Activated T-cell treated with anti-CD3 and anti-CD28 coated beads, Interleukin-2, amount 50 U/mL, for 24 hours (primary cell): ENCODE results near the gene MREG.
A peak's percentile ranks its signal among the peaks of the same experiment; 100 is the strongest.
"Not testable (repeated sequence)": the region's sequence is repeated elsewhere in the genome, so short reads cannot be mapped to it uniquely, and the experiment has no call there.

ENCODE experiments used
- DNase-seq: peaks from one replicate; pipeline ENCODE4 v3.0.0-alpha.2; 2020
- H3K27ac Mint-ChIP-seq: 2 replicates; pipeline ENCODE4 v1.8.0; 2020; ENCODE audit warnings: mild to moderate bottlenecking, mixed read lengths
- H3K27me3 Mint-ChIP-seq: 2 replicates; pipeline ENCODE4 v1.8.0; 2020; ENCODE audit warnings: mixed read lengths
- H3K36me3 Mint-ChIP-seq: 2 replicates; pipeline ENCODE4 v1.8.0; 2020; ENCODE audit warnings: low read depth, mixed read lengths
- H3K4me1 Mint-ChIP-seq: 2 replicates; pipeline ENCODE4 v1.8.0; 2020; ENCODE audit warnings: low read depth, mixed read lengths
- H3K4me3 Mint-ChIP-seq: 2 replicates; pipeline ENCODE4 v1.8.0; 2020; ENCODE audit warnings: mild to moderate bottlenecking, moderate library complexity, mixed read lengths
- H3K9me3 Mint-ChIP-seq: 2 replicates; pipeline ENCODE4 v1.8.0; 2020; ENCODE audit warnings: mixed read lengths

The MREG gene

GRCh38 chr2:216012133-216012829 is 1.1 kb downstream of the MREG start:
- no peak for DNase-seq
- Mint-ChIP-seq H3K9me3 (no peaks in the 10 kb centered on the region), H3K4me1 (peaks cover 62% of the 10 kb centered on the region), H3K36me3 (peaks cover 5% of the 10 kb centered on the region), H3K27me3 (no peaks in the 10 kb centered on the region), H3K27ac (peak overlapping the region; percentile 82), H3K4me3 (peak overlapping the region; percentile 92)

- H3K27me3 Mint-ChIP-seq, H3K27ac Mint-ChIP-seq, H3K9me3 Mint-ChIP-seq, H3K36me3 Mint-ChIP-seq, H3K4me3 Mint-ChIP-seq, DNase-seq: not testable (repeated sequence)
- peaks cover 60% of the 10 kb centered on the region for H3K4me1 Mint-ChIP-seq
These were observed 4.1 kb downstream of the MREG start for GRCh38 chr2:216009215-216009614.

DNA sequence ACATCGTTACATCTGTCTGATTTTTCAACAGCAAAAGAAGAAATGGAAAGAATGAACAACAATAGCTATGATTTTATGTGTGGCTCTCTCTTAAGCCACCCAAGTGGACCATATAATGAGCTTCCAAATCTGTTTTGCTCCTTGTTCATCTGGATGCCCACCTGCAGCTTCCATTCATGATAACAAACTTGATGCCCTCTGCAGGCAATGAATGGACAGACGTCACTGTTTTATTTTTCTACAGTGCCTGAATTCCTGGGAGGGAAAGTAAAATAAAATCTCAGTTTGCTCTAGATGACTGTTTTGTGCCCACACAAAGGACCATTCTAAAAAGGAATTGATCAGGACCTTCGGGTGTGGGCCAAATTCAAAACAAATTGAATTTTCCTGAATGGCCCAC is 5.0 kb downstream of the MREG start:
- Mint-ChIP-seq H3K4me3 (no peak overlapping the region), H3K9me3 (no peaks in the 10 kb centered on the region), H3K27ac (no peak overlapping the region), H3K36me3 (peaks cover 5% of the 10 kb centered on the region), H3K27me3 (no peaks in the 10 kb centered on the region), H3K4me1 (peaks cover 63% of the 10 kb centered on the region)
- DNase-seq: no peak

DNA sequence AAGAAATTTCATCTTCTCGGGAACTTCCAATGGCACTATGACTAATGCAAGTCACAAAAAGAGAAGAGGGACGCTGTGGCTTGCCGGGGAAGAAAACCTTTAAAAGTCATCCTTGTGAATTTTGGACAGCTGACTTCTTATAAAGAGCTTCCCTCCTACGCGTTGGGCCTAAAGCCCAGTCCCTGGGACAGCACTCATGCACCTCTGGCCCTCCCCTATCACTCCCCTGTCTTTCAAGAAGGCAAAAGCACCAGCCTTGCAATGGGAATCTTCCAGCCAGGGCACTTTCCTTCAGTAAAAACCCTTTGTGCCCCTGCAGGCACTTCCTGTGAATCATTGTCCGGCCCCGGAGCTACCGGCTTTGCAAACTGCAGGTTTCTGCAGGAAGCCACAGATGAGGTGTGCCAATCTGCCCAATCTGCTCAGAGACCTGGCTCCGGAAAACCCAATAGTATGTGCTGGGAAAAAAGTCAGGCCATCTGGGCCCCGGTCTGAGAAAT is 7.1 kb downstream of the MREG start:
- peak overlapping the region; percentile 92 for H3K27ac Mint-ChIP-seq
- peak; percentile 54 for DNase-seq
- H3K9me3 Mint-ChIP-seq: no peaks in the 10 kb centered on the region
- peak overlapping the region; percentile 57 for H3K4me3 Mint-ChIP-seq
- H3K36me3 Mint-ChIP-seq: no peaks in the 10 kb centered on the region
- H3K4me1 Mint-ChIP-seq: peaks cover 59% of the 10 kb centered on the region
- H3K27me3 Mint-ChIP-seq: no peaks in the 10 kb centered on the region

DNA sequence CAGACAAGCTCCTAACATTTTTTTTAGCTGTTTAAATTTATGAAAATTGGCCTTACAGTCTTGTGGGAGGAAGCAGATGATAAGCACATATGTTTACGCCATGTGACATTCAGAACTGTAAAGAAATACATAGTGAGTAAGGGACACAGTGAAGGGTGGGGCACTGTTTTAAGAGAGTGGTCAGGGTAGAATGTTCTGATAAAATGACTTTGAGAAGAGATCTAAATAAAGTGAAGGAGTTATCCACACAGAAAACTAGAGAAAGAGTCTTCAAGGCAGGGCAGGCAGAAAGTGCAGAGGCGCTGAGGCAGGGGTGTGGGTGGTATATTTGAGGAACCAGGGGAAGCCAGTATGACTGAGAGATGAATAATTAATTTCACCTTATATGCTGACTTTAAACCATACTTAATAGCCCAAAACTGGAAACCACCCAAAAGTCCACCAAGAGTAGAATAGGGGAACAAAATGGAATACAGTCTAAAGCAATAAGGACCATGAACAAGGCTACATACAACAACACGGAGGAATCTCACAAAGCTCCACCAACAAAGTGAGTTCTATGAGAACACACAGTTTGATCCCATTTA is 8.6 kb downstream of the MREG start:
- DNase-seq: no peak
- Mint-ChIP-seq H3K9me3 (no peaks in the 10 kb centered on the region), H3K4me1 (peaks cover 55% of the 10 kb centered on the region), H3K4me3 (peak overlapping the region; percentile 18), H3K27me3 (no peaks in the 10 kb centered on the region), H3K36me3 (no peaks in the 10 kb centered on the region), H3K27ac (peak overlapping the region; percentile 84)

DNA sequence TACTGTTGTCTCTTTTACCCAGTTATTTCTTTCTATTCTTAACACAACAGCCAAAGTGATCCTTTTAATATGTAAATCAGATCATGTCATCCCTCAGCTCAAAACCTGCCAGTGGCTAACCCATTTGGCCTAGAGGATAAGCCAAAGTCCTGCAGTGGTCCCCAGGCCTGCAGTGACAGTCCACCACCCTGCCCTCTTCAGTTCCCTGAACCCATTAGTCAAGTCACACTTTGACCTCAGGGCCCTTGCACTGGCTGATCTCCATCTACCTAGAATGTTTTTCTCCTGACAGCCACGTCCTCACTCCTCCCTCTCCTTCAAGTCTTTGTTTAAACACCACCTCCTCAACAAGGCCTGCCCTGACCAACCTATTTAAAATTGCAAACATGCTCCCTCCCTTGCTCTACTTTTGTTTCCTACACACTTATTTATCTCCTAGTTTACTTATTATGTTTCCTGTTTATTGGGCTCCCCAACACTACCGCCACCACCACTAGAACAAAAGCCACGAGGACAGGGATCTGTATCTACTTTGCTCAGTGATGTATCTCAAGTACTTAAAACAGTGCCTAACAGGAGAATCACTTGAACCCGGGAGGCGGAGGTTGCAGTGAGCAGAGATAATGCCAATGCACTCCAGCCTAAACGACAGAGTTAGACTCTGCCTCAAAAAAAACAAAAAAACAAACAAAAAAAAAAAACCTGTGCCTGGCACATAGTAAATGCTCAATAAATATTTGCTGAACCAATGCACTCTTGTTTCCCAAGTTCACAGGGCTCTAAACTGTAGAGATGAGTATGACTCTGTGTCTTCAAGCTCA is 9.3 kb downstream of the MREG start:
- Mint-ChIP-seq H3K4me3 (no peak overlapping the region), H3K27me3 (no peaks in the 10 kb centered on the region), H3K9me3 (no peaks in the 10 kb centered on the region), H3K27ac (peak overlapping the region; percentile 84), H3K36me3 (no peaks in the 10 kb centered on the region), H3K4me1 (peaks cover 50% of the 10 kb centered on the region)
- DNase-seq: no peak

GRCh38 chr2:216002693-216003092 is 10.7 kb downstream of the MREG start:
- H3K4me1 Mint-ChIP-seq: peaks cover 49% of the 10 kb centered on the region
- DNase-seq: no peak
- peak overlapping the region; percentile 22 for H3K27ac Mint-ChIP-seq
- H3K9me3 Mint-ChIP-seq: no peaks in the 10 kb centered on the region
- no peaks in the 10 kb centered on the region for H3K27me3 Mint-ChIP-seq
- H3K36me3 Mint-ChIP-seq: peaks cover under 1% of the 10 kb centered on the region
- H3K4me3 Mint-ChIP-seq: no peak overlapping the region

DNA sequence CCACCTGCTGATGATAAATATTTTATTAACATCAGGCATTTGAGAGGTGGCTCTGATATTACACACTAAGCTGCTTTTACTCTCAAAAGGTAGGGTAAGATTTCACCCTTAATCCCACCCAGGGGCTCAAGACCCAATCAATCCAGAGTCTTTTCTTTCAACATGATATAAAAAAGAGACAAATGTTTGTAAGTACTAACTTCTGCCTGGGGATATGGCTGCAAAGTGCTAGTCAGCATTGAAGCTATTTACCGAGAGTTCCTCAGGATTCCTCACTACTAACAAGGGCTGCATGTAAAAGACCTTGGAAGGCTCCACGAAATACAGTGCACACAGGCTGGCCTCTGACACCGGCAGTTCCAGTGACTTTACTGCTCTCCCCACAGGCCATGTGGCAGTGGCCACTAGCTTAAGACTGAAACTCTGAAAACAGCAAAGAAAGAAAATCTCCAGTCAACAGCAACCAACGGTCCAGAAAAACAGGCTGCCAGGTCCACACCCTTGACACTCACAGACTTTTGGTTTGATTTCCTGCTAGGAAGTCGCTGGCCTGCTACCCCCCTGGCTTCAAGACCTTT is 11.2 kb downstream of the MREG start:
- Mint-ChIP-seq H3K27me3 (no peaks in the 10 kb centered on the region), H3K9me3 (no peaks in the 10 kb centered on the region), H3K4me3 (no peak overlapping the region), H3K4me1 (peaks cover 52% of the 10 kb centered on the region), H3K36me3 (peaks cover 6% of the 10 kb centered on the region), H3K27ac (peak overlapping the region; percentile 22)
- no peak for DNase-seq

- DNase-seq: no peak
- peaks cover 11% of the 10 kb centered on the region for H3K36me3 Mint-ChIP-seq
- H3K27ac Mint-ChIP-seq: no peak overlapping the region
- no peak overlapping the region for H3K4me3 Mint-ChIP-seq
- H3K4me1 Mint-ChIP-seq: peaks cover 45% of the 10 kb centered on the region
- no peaks in the 10 kb centered on the region for H3K27me3 Mint-ChIP-seq
- H3K9me3 Mint-ChIP-seq: no peaks in the 10 kb centered on the region
These were observed 11.9 kb downstream of the MREG start for GRCh38 chr2:216001216-216002100.

- Mint-ChIP-seq H3K4me1 (peaks cover 22% of the 10 kb centered on the region), H3K4me3 (no peak overlapping the region), H3K27ac (no peak overlapping the region), H3K36me3 (peaks cover 37% of the 10 kb centered on the region), H3K27me3 (no peaks in the 10 kb centered on the region), H3K9me3 (no peaks in the 10 kb centered on the region)
- no peak for DNase-seq
These were observed 14.7 kb downstream of the MREG start for GRCh38 chr2:215998636-215999035.

DNA sequence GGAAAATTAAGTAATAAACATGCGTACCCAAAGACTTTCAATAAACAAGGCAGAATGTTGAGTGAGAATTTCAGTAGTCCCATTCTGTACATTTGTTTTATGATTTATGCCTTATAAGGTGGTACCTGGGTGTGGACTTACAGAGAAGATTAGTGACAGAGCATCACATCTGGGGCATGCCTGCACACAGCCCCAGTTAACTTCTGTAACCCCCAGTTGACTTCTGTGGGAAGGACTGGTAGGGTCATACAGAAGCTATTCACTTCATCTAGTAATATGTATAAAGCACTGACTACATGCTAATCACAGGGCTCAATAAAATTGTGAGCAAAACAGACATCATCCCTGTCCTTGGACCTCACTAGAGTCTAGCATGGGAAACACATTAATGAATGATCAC is 16.1 kb downstream of the MREG start:
- Mint-ChIP-seq H3K9me3 (no peaks in the 10 kb centered on the region), H3K27ac (no peak overlapping the region), H3K36me3 (peaks cover 50% of the 10 kb centered on the region), H3K4me3 (no peak overlapping the region), H3K4me1 (peaks cover 11% of the 10 kb centered on the region), H3K27me3 (no peaks in the 10 kb centered on the region)
- no peak for DNase-seq

DNA sequence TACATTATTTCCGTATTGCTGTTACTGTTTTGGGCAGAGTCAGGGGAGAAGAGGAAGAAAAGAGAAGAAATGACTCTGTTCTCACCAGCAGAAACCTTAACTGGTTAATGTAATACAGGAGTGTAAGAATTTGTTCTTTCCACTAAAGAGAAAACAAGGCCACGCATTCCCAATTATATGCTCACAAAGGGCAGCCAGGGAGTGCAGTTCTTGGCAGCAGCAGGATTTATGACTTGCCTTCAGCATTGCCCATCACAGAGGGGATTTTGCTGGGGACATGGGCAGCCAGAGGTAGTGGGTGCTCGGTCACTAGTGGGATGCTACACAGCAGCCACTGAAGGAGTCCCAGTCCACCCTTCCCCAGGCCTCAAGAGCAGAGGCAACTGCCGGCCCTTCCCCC is 18.4 kb downstream of the MREG start:
- H3K27ac Mint-ChIP-seq: peak overlapping the region; percentile 48
- DNase-seq: no peak
- H3K9me3 Mint-ChIP-seq: peaks cover 16% of the 10 kb centered on the region
- peaks cover 8% of the 10 kb centered on the region for H3K4me1 Mint-ChIP-seq
- peaks cover 73% of the 10 kb centered on the region for H3K36me3 Mint-ChIP-seq
- no peaks in the 10 kb centered on the region for H3K27me3 Mint-ChIP-seq
- no peak overlapping the region for H3K4me3 Mint-ChIP-seq

DNA sequence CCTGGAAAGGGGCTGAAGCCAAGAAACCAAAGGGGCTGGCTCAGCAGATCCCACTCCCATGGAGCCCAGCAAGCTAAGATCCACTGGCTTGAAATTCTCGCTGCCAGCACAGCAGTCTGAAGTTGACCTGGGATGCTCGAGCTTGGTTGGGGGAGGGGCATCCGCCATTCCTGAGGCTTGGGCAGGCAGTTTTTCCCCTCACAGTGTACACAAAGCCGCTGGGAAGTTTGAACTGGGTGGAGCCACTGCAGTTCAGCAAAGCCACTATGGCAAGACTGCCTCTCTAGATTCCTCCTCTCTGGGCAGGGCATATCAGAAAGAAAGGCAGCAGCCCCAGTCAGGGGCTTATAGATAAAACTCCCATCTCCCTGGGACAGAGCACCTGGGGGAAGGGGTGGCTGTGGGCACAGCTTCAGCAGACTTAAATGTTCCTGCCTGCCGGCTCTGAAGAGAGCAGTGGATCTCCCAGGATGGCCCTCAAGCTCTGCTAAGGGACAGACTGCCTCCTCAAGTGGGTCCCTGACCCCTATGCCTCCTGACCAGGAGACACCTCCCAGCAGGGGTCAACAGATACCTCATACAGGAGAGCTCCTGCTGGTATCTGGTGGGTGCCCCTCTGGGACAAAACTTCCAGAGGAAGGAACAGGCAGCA is 24.7 kb downstream of the MREG start:
- H3K4me1 Mint-ChIP-seq, DNase-seq, H3K27ac Mint-ChIP-seq, H3K4me3 Mint-ChIP-seq, H3K27me3 Mint-ChIP-seq: not testable (repeated sequence)
- Mint-ChIP-seq H3K36me3 (peaks cover 73% of the 10 kb centered on the region), H3K9me3 (peaks cover 26% of the 10 kb centered on the region)
